Ovary (tissue), 3 donors: ENCODE data around the gene SPATA31C1.
"Not testable (repeated sequence)": the region's sequence is repeated elsewhere in the genome, so short reads cannot be mapped to it uniquely, and the experiment has no call there.

Source experiments
- CTCF ChIP-seq, 3 donors: fragments of 450-650 bp in 2 of 3; fragments of 200-600 bp in 1 of 3; IDR thresholded peaks; one replicate each; pipeline versions ENCODE4 v1.5.1 to v1.8.0; 2016 to 2022; ENCODE audit warnings: antibody characterized with exemption in 3 of 3, mild to moderate bottlenecking in 1 of 3
- POLR2A ChIP-seq: fragments of 450-650 bp; IDR thresholded peaks from one replicate; pipeline ENCODE4 v1.6.1; 2017; ENCODE audit warnings: antibody characterized with exemption, mild to moderate bottlenecking, moderate library complexity
- donor health status: DM: no; HTN: no; CAD: no.

- TF ChIP-seq CTCF (IDR thresholded peaks at IDR 0.05); POLR2A: not testable (repeated sequence)
These were observed 21.3 kb downstream of the SPATA31C1 start for GRCh38 chr9:87939096-87939495.
